ENCODE results near the gene ZNF487.
"Not testable (repeated sequence)": the region's sequence is repeated elsewhere in the genome, so short reads cannot be mapped to it uniquely, and the experiment has no call there.

The ZNF487 gene

DNA sequence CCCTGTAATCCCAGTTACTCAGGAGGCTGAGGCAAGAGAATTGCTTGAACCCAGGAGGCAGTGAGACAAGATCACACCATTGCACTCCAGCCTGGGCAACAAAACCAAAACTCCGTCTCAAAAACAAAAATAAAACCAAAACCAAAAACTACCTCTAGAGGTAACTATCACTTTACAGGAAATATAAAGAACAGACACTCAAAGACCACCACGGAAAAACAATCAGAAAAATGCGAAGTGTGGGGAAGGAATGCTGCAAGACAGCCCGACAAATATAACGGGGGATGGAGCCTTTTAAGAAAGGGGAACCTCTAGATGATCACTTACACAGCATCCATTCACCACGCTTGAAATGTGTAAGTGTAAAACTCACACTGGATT is 32.2 kb upstream of the ZNF487 start:
- no peak for ATAC-seq
- no peak for DNase-seq

- peak; percentile 73 for DNase-seq
These were observed 29.7 kb upstream of the ZNF487 start for GRCh38 chr10:43407148-43407575.

GRCh38 chr10:43407576-43408330 is 29.2 kb upstream of the ZNF487 start:
- ATAC-seq (peak; percentile 55), DNase-seq (peak; percentile 93)

More at GRCh38 chr10:43407148-43407575, 29.7 kb upstream of the ZNF487 start:
- no peak for ATAC-seq

DNA sequence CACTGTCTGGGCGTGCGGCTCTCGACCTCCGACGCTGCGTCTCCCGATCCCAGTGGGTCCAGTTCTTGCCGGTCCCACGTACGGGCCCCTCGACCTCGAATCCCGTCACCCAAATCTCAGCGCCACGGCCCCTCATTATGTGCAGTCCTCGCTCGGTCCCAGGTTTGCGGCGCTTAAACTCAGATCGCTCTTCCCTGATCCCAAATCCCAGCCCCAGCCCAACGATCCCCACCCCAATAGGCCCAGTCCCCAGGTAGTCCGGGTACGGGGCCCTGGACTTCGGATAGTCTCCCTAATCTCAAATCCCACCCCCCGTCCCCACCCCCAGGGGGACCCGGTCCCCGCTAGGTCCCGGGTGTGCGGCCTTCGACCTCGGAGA is 28.6 kb upstream of the ZNF487 start:
- ATAC-seq (no peak), DNase-seq (no peak)

- DNase-seq, result peak; percentile 97
- peak; percentile 81 for ATAC-seq
These were observed 28.1 kb upstream of the ZNF487 start, which contains the start of gene HNRNPF for GRCh38 chr10:43408710-43409384. Gene HNRNPF (minus strand): TSS chr10:43409186. CDS start chr10:43387884, 21,302 bp downstream.

GRCh38 chr10:43409385-43410109 is 27.4 kb upstream of the ZNF487 start:
- DNase-seq (peak; percentile 67), ATAC-seq (no peak)

GRCh38 chr10:43410345-43410744 is 26.6 kb upstream of the ZNF487 start:
- no peak for ATAC-seq
- no peak for DNase-seq

DNA sequence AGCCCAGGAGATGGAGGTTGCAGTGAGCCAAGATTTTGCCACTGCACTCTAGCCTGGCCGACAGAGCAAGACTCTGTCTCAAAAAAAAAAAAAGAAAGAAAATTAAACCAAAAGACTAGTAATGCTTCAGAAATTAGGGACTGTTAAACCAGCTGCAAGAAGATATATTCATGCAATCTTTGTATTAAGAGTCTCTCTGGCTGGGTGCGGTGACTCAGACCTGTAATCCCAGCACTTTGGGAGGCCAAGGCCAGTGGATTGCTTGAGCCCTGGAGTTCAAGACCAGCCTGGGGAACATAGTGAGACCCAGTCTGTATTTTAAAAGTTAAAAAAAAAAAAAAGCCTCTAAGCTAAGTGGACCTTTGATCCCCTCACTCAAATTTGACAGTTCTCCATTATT is 25.4 kb upstream of the ZNF487 start:
- no peak for DNase-seq
- no peak for ATAC-seq

DNA sequence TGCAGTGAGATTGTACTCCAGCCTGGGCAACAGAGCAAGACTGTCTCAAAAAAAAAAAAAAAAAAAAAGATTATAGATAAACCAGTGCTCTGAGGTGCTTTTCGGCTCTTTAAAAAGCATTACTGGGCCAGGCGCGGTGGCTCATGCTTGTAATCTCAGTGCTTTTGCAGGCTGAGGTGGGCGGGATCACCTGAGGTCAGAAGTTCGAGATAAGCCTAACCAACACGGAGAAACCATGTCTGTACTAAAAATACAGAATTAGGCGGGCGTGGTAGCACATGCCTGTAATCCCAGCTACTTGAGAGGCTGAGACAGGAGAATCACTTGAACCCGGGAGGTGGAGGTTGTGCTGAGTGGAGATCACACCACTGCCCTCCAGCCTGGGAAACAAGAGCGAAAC is 21.4 kb upstream of the ZNF487 start:
- ATAC-seq, result no peak
- DNase-seq, result no peak

GRCh38 chr10:43417950-43418768 is 18.8 kb upstream of the ZNF487 start:
- peak; percentile 64 for ATAC-seq
- peak; percentile 69 for DNase-seq

- no peak for DNase-seq
- ATAC-seq, result no peak
These were observed 16.9 kb upstream of the ZNF487 start for GRCh38 chr10:43419997-43420368.

GRCh38 chr10:43420369-43421200 is 16.3 kb upstream of the ZNF487 start:
- peak; percentile 89 for DNase-seq
- ATAC-seq, result peak; percentile 91

- no peak for ATAC-seq
- no peak for DNase-seq
These were observed 15.8 kb upstream of the ZNF487 start for GRCh38 chr10:43421201-43421507.

DNA sequence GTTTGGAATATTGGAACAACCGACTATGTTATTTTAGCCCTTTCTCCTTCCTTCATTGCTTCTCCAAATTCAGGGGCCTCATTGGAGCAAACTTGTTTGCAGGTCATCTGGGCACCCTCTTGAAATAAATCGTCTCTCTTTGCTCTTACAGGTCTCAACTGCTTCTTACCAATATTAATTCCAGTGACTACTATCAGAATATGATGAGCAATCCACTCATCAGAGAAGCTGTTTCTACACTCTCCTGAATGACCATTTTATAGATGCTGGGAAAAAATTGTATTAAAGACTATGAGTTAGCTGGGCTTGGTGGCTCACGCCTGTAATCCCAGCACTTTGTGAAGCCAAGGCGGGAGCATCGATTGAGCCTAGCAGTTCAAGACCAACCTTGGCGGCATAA is 15.4 kb upstream of the ZNF487 start:
- ATAC-seq, result no peak
- no peak for DNase-seq

GRCh38 chr10:43421944-43422343 is 15.0 kb upstream of the ZNF487 start:
- ATAC-seq, DNase-seq: not testable (repeated sequence)

DNA sequence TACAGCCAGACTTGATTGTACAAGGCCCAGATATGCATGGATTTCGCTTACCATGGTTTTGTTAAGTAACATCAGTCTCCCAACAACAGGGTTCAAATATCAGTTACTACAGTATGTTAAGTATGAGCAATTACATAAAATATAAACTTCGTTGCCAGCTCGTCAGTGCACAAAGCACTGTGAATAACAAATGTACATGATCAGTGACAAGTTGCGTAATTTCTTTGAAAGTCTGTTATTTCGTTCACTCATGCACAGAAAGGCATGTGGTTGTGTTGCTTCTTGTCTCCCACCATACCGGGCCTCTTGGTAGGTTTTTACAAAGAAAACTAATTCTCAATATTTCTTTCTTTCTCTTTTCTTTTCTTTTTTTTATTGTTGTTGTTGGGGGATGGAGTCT is 12.5 kb upstream of the ZNF487 start:
- ATAC-seq (no peak), DNase-seq (no peak)

DNA sequence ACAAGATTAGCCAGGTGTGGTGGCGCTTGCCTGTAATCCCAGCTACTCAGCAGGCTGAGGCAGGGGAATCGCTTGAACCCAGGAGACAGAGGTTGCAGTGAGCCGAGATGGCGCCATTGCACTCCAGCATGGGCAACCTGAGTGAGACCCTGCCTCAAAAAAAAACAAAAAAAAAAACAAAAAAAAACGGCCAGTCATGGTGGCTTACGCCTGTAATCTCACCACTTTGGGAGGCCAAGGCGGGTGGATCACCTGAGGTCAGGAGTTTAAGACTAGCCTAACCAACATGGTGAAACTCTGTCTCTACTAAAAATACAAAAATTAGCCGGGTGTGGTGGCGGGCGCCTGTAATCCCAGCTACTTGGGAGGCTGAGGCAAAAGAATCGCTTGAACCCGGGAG is 10.4 kb upstream of the ZNF487 start:
- not testable (repeated sequence) for DNase-seq, ATAC-seq

DNA sequence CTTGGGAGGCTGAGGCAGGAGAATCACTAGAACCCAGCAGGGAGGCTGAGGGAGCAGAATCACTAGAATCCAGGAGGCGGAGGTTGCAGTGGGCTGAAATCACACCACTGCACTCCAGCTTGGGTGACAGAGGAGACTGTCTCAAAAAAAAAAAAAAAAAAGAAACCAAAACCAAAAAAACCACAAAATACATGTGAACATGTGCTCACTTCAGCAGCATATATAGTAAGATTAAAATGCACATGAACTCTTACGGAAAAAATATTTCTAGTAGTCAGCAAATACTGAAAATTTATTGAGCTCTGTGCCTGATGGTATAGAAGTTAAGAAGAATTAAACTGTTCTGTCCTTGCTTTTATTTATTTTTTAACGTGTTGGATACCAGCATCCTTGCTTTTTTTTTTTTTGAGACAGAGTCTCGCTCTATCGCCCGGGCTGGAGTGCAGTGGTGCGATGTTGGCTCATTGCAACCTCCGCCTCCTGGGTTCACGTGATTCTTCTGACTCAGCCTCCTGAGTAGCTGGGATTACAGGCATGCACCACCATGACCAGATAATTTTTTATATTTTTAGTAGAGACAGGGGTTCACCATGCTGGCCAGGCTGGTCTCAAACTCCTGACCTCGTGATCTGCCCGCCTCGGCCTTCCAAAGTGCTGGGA is 9.6 kb upstream of the ZNF487 start:
- peak; percentile 74 for ATAC-seq
- peak; percentile 42 for DNase-seq

DNA sequence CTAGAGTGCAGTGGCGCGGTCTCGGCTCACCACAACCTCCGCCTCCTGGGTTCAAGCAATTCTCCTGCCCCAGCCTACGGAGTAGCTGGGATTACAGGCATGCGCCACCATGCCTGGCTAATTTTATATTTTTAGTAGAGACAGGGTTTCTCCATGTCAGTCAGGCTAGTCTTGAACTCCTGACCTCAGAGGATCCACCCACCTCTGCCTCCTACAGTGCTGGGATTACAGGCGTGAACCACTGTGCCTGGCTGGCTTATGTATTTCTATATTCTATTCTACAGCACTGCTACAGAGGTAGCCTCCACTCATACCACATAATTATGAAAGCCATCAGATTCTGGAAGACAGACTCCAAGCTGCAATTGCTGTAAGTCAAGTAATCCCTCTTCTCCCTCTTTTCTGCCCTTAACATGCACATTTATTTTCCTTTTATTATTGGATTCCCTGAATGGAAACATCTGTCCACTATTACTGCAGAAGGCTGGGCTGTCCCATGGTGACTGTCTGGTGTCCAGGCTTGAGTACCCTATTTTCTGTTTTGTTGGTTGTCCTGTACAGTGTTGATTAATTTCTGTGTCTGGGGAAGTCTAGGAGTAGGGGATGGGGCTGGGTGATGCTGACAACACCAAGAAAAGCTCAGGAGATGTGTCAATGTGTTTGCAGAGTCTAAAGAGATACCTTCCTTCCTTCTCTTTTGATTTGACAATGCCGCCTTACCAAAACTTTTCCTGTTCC is 5.8 kb upstream of the ZNF487 start:
- DNase-seq, result no peak
- no peak for ATAC-seq

Data from stimulated activated naive CD8-positive, alpha-beta T cell treated with anti-CD3 and anti-CD28 coated beads, Interleukin-15, Interleukin-2, amounts not matched to agents 100 U/mL and 50 U/mL, for 24 hours (primary cell).